ENCODE measurements around the gene ABCB6. TPM values are rescaled to one million over a fixed set of nuclear protein-coding genes. Genes with fewer than 3 reads are reported as not detected.

Gene ABCB6
- total RNA-seq, 2 donors from 2014 or later, result 39.1 to 76.0 TPM

DNA sequence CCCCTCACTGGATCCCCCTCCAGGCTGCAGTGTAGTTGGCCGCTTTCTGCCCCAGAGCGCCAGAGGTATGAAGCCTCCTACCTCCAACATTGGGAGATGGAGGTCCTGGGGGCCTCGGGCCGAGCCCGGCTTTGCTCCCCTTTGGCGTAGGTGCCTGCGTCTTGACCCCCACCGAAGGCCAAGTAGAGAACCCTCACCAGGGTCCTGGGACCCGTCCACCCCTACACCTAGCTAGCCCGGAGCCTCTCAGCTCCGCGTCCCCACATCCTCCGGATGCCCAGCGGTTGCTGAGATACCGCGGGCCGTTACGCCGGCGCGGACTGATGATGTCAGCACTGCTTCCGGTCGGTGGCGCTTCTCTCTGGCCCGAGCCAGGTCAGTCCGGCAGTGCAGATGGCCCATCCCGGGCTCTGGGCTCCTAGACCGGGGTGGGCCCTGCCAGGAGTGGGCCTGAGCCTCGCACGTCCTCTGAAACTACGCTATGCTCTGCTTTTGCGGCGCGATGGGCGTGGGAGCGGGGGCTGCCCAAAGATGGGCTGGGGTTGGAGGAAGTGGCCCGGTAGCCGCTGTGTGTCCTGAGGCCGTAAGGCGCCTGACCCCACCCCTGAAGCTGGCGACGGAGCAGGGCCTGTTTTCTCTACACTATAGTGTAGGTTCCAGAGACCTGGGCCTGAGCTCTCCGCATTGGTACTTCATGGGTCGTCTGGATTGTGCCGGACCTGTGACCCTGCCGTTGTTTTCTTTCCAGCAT is 26.6 kb upstream of the ABCB6 start, which contains the start of the genes GLB1L and STK16:
TSS of gene GLB1L (minus strand) at position 297 of the 751 bp plus-strand sequence. CDS start 1,871 bp downstream, outside the sequence.
TSS of gene STK16 (plus strand) at position 332 of the 751 bp plus-strand sequence. CDS start 521 bp downstream, outside the sequence.
- peaks cover 14% of the 10 kb centered on the region for H3K36me3 ChIP-seq (ENCODE audit: control insufficient read depth, insufficient read depth, low read length)
- H3K9me3 ChIP-seq (ENCODE audit: control insufficient read depth, low read length), result no peaks in the 10 kb centered on the region
- peak within 1 kb of the TSS; percentile 96 for H3K27ac Mint-ChIP-seq
- no peak for TF ChIP-seq CTCF (conservative IDR thresholded peaks at IDR 0.05)
- peak within 1 kb of the TSS; percentile 42 for H3K27ac ChIP-seq (ENCODE audit: low read depth, low read length)
- WGBS, 2 experiments (ENCODE audit: insufficient coverage in 1 of 2, insufficient read length in 1 of 2), result 1 to 4% methylated on average over 22 to 46 of the region's 46 CpGs
- H3K36me3 Mint-ChIP-seq (ENCODE audit: low read depth), result peaks cover 5% of the 10 kb centered on the region
- H3K4me1 ChIP-seq (ENCODE audit: control insufficient read depth, insufficient read depth, low read length), result peaks cover 17% of the 10 kb centered on the region
- H3K9me3 Mint-ChIP-seq, result no peaks in the 10 kb centered on the region
- no peaks in the 10 kb centered on the region for H3K27me3 ChIP-seq (ENCODE audit: control insufficient read depth, insufficient read depth, low read length, poor library complexity, severe bottlenecking)
- H3K4me3 ChIP-seq (ENCODE audit: low read length), result peak within 1 kb of the TSS; percentile 92
- DNase-seq, result peak; percentile 98
- H3K4me1 Mint-ChIP-seq, result peaks cover 24% of the 10 kb centered on the region
- H3K27me3 Mint-ChIP-seq (ENCODE audit: insufficient read depth), result no peaks in the 10 kb centered on the region
- H3K9ac ChIP-seq (ENCODE audit: extremely low read depth, low read length, poor library complexity, severe bottlenecking), result peak within 1 kb of the TSS; percentile 97
- H3K4me3 Mint-ChIP-seq, result peak within 1 kb of the TSS; percentile 86

DNA sequence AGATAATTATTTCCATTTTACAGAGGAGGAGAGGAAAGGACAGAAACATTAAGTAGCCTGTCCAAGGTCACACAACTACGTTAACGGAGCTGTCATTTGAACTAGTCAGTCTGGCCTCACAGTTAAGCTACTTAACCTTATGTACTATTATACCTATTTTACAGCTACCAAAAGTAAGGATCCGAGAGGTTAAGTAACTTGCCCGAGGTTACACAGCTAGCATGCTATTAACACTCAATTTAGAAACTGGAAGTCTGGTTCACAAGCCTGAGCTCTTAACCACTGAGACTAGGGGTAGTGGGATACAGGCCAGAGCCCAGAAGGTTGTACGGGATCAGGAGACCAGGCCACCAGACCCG is 26.0 kb upstream of the ABCB6 start:
- H3K4me1 Mint-ChIP-seq, result peaks cover 21% of the 10 kb centered on the region
- no peak for TF ChIP-seq CTCF (conservative IDR thresholded peaks at IDR 0.05)
- Histone ChIP-seq H3K9ac (ENCODE audit: extremely low read depth, low read length, poor library complexity, severe bottlenecking) (peak overlapping the region; percentile 97), H3K27ac (ENCODE audit: low read depth, low read length) (no peak overlapping the region), H3K4me3 (ENCODE audit: low read length) (peak overlapping the region; percentile 92), H3K4me1 (ENCODE audit: control insufficient read depth, insufficient read depth, low read length) (peaks cover 15% of the 10 kb centered on the region), H3K36me3 (ENCODE audit: control insufficient read depth, insufficient read depth, low read length) (peaks cover 14% of the 10 kb centered on the region), H3K27me3 (ENCODE audit: control insufficient read depth, insufficient read depth, low read length, poor library complexity, severe bottlenecking) (no peaks in the 10 kb centered on the region), H3K9me3 (ENCODE audit: control insufficient read depth, low read length) (no peaks in the 10 kb centered on the region)
- H3K36me3 Mint-ChIP-seq (ENCODE audit: low read depth), result peaks cover 5% of the 10 kb centered on the region
- no peaks in the 10 kb centered on the region for H3K27me3 Mint-ChIP-seq (ENCODE audit: insufficient read depth)
- no peak for DNase-seq
- 52 to 56% methylated on average over 5 to 6 of the region's 6 CpGs for WGBS, 2 experiments (ENCODE audit: insufficient coverage in 1 of 2, insufficient read length in 1 of 2)
- H3K4me3 Mint-ChIP-seq, result peak overlapping the region; percentile 86
- H3K27ac Mint-ChIP-seq, result peak overlapping the region; percentile 96
- H3K9me3 Mint-ChIP-seq, result no peaks in the 10 kb centered on the region

- no peak overlapping the region for H3K4me3 ChIP-seq (ENCODE audit: low read length)
- no peak for DNase-seq
- TF ChIP-seq CTCF (conservative IDR thresholded peaks at IDR 0.05), result no peak
- WGBS, 2 experiments (ENCODE audit: insufficient coverage in 1 of 2, insufficient read length in 1 of 2), result 95 to 98% methylated on average over 27 to 28 of the region's 28 CpGs
- H3K27ac ChIP-seq (ENCODE audit: low read depth, low read length), result no peak overlapping the region
- Mint-ChIP-seq H3K27me3 (ENCODE audit: insufficient read depth) (no peaks in the 10 kb centered on the region), H3K27ac (no peak overlapping the region), H3K36me3 (ENCODE audit: low read depth) (peaks cover 5% of the 10 kb centered on the region), H3K4me3 (no peak overlapping the region), H3K4me1 (peaks cover 7% of the 10 kb centered on the region), H3K9me3 (no peaks in the 10 kb centered on the region)
- no peak overlapping the region for H3K9ac ChIP-seq (ENCODE audit: extremely low read depth, low read length, poor library complexity, severe bottlenecking)
- peaks cover 14% of the 10 kb centered on the region for H3K36me3 ChIP-seq (ENCODE audit: control insufficient read depth, insufficient read depth, low read length)
- H3K9me3 ChIP-seq (ENCODE audit: control insufficient read depth, low read length), result no peaks in the 10 kb centered on the region
- H3K27me3 ChIP-seq (ENCODE audit: control insufficient read depth, insufficient read depth, low read length, poor library complexity, severe bottlenecking), result no peaks in the 10 kb centered on the region
- H3K4me1 ChIP-seq (ENCODE audit: control insufficient read depth, insufficient read depth, low read length), result peaks cover 3% of the 10 kb centered on the region
Observed at GRCh38 chr2:219243291-219243761, 24.6 kb upstream of the ABCB6 start.
